Epidermal melanocyte (primary cell): ENCODE results near the gene OPN1SW.

Experiments
- DNase-seq: peaks from one replicate; pipeline ENCODE4 v3.0.0; 2011; ENCODE audit warnings: low spot score; ENCODE audit not compliant: insufficient read length

The OPN1SW gene, protein sequence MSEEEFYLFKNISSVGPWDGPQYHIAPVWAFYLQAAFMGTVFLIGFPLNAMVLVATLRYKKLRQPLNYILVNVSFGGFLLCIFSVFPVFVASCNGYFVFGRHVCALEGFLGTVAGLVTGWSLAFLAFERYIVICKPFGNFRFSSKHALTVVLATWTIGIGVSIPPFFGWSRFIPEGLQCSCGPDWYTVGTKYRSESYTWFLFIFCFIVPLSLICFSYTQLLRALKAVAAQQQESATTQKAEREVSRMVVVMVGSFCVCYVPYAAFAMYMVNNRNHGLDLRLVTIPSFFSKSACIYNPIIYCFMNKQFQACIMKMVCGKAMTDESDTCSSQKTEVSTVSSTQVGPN

DNA sequence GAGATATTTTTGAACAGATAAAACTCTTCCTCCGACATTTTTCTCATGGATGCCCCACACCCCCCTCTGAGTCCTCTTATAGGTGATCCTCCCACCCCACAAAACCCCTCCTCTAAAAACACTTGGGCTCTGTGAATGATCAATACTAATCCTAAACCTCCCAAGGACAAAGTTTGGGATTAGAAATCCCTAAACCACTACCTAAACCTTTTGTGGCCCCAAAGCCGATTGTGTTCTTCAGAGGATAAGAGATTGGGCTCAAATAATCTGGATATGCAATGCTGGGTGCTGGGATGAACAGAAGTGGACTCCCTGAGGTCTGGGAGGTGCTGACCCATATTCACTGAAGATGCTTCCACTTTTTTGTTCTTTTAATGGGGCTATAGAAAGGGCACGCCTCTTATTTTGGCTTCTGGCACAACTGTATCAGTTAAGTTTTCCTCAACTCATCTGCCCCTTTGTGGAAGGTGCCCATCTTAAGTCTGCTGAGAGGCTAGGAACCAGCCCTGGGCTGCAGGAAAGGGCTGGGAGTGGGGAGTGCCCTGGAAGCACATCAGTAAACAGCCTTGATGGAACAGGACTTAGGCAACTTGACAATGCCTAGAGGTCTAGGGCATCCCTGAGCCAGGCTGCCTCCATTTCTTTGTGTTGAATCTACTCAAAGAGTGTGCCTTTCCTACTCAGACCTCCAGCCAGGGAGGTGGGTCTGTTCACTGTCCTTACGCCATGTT is at the start of gene OPN1SW:
Gene OPN1SW (minus strand): TSS at position 51 of the 731 bp plus-strand sequence. CDS start 13 bp downstream, at position 38.
- DNase-seq: no peak

DNA sequence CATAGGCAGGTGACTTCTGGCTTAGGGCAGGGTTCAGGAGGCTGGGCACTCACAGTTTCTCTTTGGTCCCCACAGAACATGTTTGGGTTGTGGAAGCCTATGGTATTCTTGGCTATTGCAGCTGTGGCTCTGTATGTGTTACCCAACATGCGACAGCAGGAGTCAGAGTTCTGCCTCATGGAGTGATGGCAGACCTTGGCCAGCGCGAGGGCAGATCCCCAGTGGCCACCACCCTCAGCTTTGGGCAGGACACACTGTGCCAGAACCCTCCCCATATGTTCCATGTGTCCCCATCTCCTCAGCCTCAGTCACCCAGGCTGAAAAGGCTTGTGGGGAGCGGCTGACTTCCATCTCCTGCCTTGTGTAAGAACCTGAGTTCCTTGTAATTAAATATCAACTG is 46.1 kb upstream of the OPN1SW start:
- no peak for DNase-seq

DNA sequence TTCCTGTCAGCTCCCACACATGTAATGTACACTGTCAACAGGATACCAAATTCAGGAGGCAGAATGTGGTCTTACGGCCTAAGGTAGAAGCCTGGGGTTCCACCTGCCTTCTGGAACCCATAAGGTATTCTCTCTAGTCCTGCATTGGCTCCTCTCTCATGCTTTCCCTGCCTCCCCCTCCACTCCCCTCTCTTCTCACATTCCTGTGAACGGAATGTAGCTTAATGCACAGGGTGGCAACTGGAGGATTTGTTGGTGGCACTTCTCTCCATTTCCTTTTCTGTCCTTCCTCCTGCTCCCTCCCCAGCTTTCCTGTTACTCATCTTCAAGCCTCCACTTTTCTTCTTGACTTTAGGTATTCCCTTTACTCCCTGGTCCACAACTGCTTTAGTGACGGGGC is 43.1 kb upstream of the OPN1SW start:
- no peak for DNase-seq

DNA sequence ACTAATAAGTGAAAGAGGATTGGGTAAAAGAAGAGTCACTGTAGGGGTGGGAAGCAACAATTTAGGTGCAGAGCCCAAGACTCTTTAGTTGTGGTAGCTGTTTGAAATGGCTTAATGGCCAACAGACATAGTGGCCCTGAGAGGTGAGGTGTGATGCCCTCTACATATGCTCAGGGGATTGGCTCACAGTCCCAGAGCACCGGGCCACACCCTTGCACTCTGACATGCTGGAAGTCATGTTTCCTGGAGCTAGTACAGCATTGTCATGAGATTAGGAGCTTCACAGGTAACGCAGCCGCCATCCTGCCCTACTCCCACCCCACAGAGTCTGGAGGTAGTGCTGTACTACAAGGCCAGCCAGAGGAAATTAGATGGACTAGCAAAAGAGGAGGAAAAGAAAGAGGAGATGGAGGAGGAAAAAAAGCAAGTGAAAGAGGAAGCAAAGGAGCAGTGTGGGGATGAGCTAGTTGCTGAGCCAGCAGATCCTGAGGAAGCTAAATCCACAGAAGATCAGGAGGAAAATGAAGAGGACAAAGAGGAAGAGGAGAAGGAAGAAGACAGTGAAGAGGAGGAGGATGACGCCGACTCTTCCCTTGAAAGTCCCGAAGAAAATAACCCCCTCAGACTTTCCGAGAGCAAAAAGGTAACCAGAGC is 39.8 kb upstream of the OPN1SW start:
- no peak for DNase-seq

DNA sequence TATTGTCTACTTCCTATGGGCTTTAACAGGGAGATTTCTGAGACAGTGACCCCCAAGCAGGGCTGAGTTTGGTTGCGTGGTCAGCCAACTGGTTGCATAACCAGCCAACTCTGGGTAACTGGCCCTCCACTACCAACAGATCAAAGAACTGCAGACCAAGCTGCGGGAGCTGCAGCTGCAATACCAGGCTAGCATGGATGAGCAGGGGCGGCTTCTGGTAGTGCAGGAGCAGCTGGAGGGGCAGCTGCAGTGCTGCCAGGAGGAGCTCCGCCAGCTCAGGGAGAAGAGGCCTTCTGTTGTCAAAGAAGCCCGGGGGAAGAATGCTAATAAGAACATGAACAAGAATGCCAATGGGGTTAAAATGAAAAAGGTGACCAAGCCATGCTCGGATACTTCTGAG is 38.9 kb upstream of the OPN1SW start:
- DNase-seq: no peak

DNA sequence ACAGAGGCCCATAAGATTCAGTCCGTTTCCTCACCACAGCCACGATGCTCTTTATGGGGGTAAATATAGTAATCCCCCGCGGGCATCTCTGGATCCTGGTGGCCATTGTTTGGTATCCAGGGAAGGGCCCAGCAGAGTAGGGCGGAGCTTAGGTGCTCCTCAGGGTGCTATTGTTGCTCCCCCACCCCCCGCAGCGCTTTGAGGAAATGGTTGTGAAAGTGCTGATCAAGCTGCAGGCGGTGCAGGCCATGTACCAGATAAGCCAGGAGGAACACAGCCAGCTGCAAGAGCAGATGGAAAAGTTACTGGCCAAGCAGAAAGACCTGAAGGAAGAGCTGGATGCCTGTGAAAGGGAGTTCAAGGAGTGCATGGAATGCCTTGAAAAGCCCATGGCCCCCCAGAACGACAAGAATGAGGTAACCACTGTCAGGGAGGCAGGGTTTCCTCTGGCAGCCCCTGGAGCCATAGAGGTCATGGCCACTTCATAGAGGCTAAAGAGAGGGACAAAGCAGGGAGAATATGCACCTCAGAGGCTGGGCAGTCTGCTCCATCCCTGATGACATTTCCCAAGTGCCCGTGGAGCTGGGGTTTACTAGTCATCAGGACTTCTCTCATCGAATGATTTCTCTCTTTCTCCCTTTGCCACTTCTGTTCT is 37.0 kb upstream of the OPN1SW start:
- no peak for DNase-seq

DNA sequence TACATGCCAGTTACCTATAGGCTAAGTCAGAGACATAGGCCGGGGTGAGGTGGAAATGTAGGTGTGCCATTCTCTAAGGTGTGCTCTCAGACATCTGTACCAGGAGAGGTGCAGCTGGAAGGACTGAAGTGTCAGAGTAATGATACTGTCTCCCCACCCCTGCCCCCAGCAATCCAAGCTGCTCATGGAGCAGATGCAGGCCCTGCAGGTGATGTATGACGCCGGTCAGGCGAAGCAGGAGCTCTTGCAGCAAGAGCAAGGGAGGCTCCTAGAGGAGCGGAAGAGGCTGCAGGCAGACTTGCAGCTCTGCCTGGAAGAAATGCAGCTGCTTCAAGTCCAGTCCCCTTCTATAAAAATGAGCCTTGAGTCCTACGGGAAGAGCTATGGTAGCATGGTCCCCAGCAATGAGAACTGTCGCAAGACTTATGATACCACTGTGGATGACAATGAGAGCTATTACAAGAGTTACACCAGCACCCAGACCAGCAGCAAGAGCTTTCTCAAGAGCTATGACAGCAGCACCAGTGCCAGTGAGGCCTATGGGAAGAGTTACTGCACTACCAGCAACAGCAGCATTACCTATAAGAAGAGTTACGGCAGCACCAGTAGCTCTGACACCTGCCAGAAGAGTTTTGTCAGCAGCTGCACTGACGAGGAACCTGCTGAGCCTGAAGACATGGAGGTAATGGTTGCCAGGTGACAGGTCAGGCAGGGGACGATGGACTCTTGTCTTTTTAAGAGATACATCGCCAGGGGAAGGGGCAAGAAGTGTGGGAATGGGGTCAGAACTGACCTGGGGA is 36.2 kb upstream of the OPN1SW start:
- DNase-seq: no peak

DNA sequence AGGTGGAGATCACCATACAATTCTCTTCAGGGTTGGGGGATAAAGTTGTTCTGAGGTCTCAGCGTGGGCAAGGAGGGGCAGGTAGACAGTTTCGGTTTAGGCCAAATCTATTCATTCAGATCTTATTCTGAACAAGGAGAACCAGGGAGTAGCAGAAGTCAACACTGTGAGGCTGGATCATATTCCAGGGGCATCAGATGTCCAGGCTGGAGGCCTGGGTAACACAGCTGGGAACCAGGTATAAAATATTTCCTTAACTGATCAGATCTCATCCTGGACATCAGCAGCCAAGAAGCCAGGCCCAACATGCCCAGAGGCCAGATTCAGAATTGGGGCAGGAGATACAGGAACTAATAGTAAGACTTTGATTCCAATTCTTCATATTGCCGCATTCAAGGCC is 35.4 kb upstream of the OPN1SW start:
- DNase-seq: no peak

DNA sequence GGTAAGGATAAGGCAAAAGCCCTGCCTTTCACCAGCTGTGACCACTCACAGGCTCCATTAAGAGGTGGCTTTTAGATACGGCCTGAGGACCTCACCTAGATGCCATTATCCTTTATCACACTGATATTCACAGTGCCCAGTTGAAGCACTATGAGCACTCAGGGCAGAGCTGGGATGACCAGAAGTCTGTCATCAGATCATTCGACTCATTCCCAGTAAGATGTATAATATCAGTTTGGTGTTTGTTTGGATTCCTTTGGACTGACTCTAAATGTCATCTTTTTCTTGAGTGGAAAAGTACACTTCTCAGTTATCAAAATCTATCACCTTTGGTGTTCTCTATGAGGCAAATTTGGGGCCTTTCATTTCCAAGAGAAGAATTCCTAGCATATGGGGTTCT is 34.9 kb upstream of the OPN1SW start:
- DNase-seq: no peak

DNA sequence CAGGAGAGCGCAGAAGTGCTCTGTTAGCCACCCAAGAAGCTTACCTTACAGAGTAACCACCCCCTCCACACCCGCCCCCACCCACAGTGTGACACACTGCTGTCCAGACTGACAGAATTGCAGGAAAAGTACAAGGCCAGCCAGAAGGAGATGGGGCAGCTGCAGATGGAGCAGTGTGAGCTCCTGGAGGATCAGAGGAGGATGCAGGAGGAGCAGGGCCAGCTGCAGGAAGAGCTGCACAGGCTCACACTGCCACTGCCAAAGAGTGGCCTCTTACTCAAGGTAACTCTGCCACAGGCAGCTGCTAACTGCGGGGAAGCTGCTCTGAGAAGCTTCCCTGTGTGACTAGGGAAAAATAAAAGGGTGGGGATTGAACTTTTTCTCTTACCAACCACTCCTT is 33.8 kb upstream of the OPN1SW start:
- DNase-seq: no peak

DNA sequence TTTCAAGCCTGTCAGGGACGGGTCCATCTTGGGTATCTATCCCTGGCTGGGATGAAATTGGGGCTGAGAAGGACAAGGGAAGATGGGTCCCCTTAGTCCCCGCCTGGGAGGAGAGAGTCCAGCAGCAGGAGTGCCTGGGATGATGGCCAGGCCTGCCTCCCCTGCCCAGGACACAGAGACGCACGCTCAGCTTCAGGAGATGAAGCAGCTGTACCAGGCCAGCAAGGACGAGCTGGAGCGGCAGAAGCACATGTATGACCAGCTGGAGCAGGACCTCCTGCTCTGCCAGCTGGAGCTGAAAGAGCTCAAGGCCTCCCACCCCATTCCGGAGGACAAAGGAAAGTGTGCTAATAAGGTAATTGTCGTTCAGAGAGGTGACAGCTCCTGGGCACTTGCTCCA is 31.6 kb upstream of the OPN1SW start:
- no peak for DNase-seq

DNA sequence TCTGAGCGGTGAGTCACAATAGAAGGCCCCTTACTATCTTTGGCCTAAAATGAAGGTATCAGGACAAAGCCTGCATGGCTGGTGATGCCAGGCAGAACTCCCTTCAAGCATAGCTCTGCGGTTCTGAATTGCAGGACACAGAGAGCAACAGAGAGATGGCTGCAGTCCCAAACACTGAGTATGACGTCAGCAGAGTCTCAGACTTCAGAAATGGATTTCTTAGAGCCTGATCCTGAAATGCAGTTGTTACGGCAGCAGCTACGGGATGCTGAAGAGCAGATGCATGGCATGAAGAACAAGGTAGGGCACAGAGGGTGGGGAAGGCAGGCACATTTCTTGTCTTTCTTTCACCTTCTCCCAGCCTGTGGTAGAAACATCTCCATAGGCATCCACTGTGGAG is 29.6 kb upstream of the OPN1SW start:
- no peak for DNase-seq

DNA sequence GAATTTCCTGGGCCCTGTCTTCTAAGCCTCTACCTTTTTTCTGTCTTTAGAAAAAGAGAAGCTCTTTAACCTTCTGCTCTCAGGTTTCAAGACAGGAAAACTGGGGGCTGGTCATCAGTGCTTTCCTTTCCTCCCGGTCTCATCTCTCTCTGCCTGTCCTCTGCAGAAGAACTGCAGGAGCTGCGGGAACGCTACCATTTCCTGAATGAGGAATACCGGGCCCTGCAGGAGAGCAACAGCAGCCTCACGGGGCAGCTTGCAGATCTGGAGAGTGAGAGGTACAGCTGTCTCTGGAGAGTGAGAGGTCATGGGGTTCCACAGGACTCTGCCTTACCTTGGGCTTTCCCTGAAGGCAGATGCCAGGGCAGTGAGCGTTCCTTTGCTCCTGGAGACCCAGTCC is 28.9 kb upstream of the OPN1SW start:
- no peak for DNase-seq

DNA sequence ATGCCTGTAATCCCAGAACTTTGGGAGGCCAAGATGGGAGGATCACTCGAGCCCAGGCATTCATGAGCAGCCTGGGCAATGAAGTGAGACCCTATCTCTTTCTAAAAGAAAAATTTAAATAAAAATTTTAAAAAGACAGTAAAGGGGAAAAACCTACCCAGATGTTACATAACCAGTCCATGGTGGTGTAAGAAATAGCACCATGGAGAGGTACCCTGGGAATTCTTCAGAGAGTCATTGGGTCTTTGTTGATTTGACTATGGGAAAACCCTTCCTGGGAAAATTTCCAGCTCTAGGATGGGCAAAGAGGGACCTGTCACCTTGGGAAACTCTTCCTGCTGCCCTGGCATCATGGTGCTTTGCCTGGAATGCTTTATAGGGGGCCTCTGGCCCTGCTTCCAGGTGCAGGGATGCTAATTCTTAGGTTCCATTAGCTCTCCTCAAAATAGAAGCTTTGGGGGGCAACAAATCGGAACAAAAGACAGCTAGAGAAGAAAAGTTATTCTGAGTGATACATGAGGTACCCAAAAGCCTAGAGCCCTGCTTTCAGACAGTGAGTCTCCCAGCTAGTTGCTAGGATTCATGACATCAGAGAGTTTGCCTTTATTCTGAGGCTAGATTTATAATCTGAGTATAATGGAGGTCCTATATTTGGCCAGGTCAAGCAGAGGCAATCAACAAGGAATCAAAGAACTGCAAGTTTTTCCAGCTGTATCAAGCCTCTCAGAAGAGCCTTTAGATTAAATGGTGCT is 26.2 kb upstream of the OPN1SW start:
- DNase-seq: no peak

DNA sequence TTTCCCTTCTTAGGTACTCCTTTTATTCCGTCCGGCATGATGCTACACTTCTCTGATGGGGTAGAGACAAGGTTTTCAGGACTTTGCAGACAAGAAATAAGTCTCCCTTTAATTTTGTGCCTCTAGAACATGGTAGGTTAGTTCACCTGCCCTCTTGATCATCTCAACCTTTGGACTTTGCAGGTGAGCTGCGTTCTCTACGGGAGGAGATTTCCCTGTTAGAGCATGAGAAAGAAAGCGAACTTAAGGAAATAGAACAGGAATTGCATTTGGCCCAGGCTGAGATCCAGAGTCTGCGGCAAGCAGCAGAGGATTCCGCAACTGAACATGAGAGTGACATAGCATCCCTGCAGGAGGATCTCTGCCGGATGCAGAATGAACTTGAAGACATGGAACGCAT is 25.4 kb upstream of the OPN1SW start:
- no peak for DNase-seq

DNA sequence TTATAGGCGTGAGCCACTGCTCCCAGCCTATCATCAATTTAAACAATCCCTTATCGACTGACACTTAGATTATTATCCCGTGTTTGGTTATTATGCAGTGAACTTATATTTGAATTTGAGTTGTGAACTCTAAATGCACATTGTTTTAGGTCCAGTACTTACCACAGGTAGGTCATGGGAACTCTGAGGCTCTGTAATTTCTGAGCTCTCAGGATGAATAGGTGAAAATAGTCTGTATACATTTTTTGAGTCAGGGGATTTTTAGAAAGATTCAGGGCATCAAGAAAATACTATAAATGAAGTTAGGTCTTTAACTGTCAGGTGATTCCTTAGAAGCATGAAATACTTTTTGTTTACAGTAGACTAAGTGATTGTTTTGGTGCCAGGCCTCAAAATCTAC is 25.0 kb upstream of the OPN1SW start:
- DNase-seq: no peak

DNA sequence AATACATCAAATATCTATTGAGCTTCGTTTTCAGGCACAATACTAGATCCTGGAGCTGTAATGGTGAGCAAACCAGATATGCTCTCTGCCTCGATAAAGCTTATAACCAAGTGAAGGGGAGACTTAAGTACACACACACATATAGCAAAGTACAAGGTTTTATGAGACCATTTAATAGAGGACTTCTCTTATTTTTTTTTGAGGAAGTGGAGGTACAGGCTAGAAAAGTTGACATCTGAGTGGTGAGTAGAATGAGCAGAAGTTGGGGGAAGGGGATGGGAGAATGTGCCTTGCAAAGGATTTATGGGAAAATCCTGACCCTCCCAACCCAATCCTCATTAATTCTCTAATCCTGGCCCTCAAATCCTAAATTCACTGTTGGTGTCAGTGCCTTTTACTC is 23.9 kb upstream of the OPN1SW start:
- no peak for DNase-seq

DNA sequence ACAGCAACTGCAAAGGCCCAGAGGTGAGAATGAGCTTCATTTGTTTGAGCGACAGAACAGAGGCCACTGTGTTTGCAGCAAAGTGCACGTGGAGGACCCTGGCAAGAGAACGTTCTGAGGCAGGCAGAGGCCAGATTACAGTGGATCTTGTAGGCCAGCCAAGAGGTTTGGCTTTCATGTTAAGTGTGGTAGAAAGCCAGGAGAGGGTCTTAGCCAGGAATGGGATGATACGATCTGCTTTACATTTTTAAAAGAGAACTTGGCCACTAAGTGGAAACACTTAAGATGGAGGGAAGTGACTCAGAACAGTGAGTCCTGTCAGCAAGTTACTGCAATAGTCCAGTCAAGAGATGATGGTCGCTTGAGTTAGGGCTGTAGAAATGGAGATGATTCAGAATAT is 20.7 kb upstream of the OPN1SW start:
- DNase-seq: no peak

DNA sequence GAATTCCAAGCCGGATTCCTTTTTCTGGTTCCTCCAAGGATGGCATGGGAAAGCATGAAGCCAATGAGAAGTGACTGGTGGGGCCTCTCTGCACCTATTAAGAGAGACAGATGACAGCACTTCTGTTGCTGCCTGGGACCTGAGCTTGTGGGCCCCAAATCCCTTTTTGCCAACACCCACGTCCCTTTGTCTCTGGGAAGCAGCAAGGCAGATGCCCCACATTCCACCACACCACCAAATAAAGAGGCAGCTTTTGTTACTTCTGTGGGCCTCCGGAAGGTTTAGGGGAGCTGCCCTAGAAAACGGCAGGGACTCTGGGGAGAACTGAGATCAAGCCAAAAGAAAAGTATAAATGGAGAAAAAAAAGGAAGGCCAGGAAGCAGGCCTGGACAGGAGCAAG is 19.5 kb upstream of the OPN1SW start:
- DNase-seq: no peak

DNA sequence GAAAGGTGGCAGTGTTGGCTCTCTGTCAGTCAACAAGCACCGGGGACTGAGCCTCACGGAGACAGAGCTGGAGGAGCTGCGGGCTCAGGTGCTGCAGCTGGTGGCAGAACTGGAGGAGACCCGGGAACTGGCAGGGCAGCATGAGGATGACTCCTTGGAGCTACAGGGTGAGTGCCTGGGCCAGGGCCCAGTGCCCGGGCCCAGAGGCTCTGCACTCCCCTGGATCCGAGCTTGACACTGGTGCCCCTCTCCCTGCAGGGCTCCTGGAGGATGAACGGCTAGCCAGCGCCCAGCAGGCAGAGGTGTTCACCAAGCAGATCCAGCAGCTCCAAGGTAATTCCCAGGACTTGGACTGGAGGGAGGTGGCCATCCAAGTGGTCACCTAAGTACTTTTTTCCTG is 18.8 kb upstream of the OPN1SW start:
- DNase-seq: no peak

DNA sequence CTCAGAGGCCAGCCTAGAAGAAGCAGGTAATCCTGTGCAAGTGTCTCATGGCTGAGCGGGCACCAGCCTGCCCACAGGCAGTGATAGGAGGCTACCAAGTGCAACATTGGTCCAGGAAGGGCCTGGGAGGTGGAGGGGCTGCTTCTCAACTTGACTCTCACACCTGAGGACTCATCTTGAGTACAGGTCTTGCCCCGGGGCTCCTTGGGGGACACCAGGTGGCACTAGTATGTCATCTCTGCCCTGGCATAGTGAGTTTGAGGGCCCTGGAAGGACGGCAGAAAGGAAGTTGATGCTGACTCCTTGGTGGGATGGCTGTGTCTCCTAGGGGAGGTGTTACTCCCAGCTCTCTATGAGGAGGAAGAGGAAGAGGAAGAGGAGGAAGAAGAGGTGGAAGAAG is 18.4 kb upstream of the OPN1SW start:
- DNase-seq: no peak
